Psoas muscle (tissue), 8 donors: Measurements from ENCODE around the gene MMS22L. TPM values are rescaled to one million over a fixed set of nuclear protein-coding genes. Genes with fewer than 3 reads are reported as not detected.

ENCODE experiments used
- ATAC-seq, 4 donors: fragments of 200-7000 bp; cut with Tn5 transposase; one replicate each; pipeline ENCODE4 v1.9.1; 2020; ENCODE audit warnings: moderate library complexity in 3 of 4, mild to moderate bottlenecking in 2 of 4
- DNase-seq, 2 donors: peaks; one replicate each; pipeline ENCODE4 v3.0.0-alpha.2; 2020
- H3K27ac ChIP-seq: fragments of 200-600 bp; one replicate; pipeline ENCODE4 v1.8.0; 2022
- H3K27me3 ChIP-seq, 3 donors: fragments of 200-600 bp in 1 of 3; one replicate each; pipeline versions ENCODE4 v1.6.1 to v1.8.0; 2013 to 2022; ENCODE audit warnings: low read length in 2 of 3, mild to moderate bottlenecking in 2 of 3, moderate library complexity in 1 of 3; ENCODE audit not compliant: insufficient read depth in 3 of 3
- H3K36me3 ChIP-seq, 2 donors: fragments of 200-600 bp in 1 of 2; one replicate each; pipeline versions ENCODE4 v1.6.1 to v1.8.0; 2013 to 2022; ENCODE audit warnings: low read depth in 1 of 2, mild to moderate bottlenecking in 1 of 2, moderate library complexity in 1 of 2; ENCODE audit not compliant: insufficient read depth in 1 of 2
- H3K4me1 ChIP-seq: fragments of 200-600 bp; one replicate; pipeline ENCODE4 v1.8.0; 2022
- H3K4me3 ChIP-seq: fragments of 200-600 bp; one replicate; pipeline ENCODE4 v1.8.0; 2022; ENCODE audit warnings: mild to moderate bottlenecking
- H3K9me3 ChIP-seq: fragments of 200-600 bp; one replicate; pipeline ENCODE4 v1.8.0; 2022
- WGBS, 3 donors: extraction: QIAGEN DNeasy Blood & Tissue Kit; methylation state at CpG; one replicate each; pipeline versions ENCODE4 v1.1.6 to v1.1.7; 2013; 5-methylcytosine and 5-hydroxymethylcytosine counted together
- intact Hi-C, 2 donors: fragments of 100-400 bp; cut with DNase I; formaldehyde crosslinking; loops; one replicate each; pipeline versions ENCODE4 v1.11.0 to v1.14.2; 2022
- polyA plus RNA-seq, 3 donors: library from polyadenylated mRNA; stranded (reverse); fragments of 200-250 nt; gene quantifications; one replicate each; pipeline ENCODE4 v1.2.3, GENCODE V29; 2013
- total RNA-seq, 4 donors: library from RNA; stranded (reverse); fragmentation: NEBNext Ultra II Directional in 2 of 4; extraction: Animal tissue kit (Norgen Biotek cat#: 25700) in 2 of 4; gene quantifications; one replicate each; pipeline versions ENCODE4 v1.2.1 to v1.2.4, GENCODE V29; 2021 to 2023
- TF ChIP-seq, protein P1 (sequence below): fragments of 200-600 bp; IDR thresholded peaks from one replicate; pipeline ENCODE4 v1.8.0; 2022; ENCODE audit warnings: antibody characterized with exemption
- donor health status: healthy with polysubstance abuse.
- donor health status: DM: no; HTN: no; CAD: no; lungs with moderate emphysema.
- donor health status: Bipolar disorder and iron deficiency.
- donor health status: healthy.
- donor health status: DM: yes; HTN: yes; CAD: no.
- donor health status: DM: no; HTN: no; CAD: no.
- donor health status: DM: no; HTN: no; CAD: no.
- donor health status: DM: yes; HTN: yes; CAD: no.

Gene MMS22L
- total and polyA plus RNA-seq, 7 donors: 0.31 to 1.6 (median 1.1) TPM

DNA sequence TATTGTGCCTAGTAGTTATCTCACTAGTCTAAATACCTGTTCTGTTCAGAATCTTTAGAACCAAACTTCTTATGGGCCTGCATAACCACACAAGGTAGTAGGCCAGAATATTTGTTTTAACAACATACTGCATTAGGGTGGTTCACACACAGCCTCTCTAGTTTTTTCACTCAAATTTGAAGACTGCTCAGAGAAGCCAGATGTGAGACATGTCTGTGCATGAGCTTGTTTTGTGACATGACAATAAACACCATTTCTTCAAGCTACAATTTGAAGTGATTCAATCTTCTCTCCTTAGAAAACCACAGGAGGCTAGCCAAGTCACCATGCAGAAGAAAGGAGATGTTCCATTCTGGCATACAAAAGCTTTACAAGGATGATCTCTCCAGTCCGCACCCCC lies 135.6 kb downstream of the MMS22L start:
- intact Hi-C loops: no loop called here
- Histone ChIP-seq H3K4me1 (no peaks in the 10 kb centered on the region), H3K27ac (no peak overlapping the region), H3K9me3 (no peaks in the 10 kb centered on the region), H3K36me3 (peaks cover 0 to 7% of the 10 kb centered on the region in 2 donors), H3K27me3 (no peaks in the 10 kb centered on the region), H3K4me3 (no peak overlapping the region)
- DNase-seq (no peak), ATAC-seq (no peak)
- 97 to 100% (median 97%) methylated on average over 1 of the region's 1 CpG for WGBS, 3 donors
- TF ChIP-seq, protein P1, sequence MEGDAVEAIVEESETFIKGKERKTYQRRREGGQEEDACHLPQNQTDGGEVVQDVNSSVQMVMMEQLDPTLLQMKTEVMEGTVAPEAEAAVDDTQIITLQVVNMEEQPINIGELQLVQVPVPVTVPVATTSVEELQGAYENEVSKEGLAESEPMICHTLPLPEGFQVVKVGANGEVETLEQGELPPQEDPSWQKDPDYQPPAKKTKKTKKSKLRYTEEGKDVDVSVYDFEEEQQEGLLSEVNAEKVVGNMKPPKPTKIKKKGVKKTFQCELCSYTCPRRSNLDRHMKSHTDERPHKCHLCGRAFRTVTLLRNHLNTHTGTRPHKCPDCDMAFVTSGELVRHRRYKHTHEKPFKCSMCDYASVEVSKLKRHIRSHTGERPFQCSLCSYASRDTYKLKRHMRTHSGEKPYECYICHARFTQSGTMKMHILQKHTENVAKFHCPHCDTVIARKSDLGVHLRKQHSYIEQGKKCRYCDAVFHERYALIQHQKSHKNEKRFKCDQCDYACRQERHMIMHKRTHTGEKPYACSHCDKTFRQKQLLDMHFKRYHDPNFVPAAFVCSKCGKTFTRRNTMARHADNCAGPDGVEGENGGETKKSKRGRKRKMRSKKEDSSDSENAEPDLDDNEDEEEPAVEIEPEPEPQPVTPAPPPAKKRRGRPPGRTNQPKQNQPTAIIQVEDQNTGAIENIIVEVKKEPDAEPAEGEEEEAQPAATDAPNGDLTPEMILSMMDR: no peak

DNA sequence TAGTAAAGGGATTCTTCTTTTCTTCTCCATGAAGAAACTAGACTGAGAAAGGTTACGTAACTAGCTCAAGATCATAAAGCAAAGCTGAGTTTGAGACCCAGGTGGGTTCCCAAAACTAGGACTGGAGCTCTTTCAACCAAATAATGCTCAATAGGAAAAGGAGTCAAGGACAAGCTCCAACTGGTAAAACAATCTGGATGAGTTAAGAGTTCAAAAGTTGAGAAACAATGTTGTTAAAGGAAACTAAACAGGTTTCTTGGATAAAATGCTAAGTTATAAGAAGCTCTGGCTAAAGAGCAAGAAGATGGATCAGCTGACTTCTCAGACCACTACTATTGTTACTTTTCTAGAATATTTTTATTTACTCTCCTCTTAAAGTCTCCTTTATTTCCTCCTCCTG lies 137.3 kb downstream of the MMS22L start:
- H3K27me3 ChIP-seq: no peaks in the 10 kb centered on the region
- no peaks in the 10 kb centered on the region for H3K4me1 ChIP-seq
- peaks cover 0 to under 1% of the 10 kb centered on the region in 2 donors for H3K36me3 ChIP-seq
- H3K4me3 ChIP-seq: no peak overlapping the region
- TF ChIP-seq, protein P1: no peak
- 97 to 100% (median 100%) methylated on average over 1 of the region's 1 CpG for WGBS, 3 donors
- intact Hi-C loops: no loop called here
- ATAC-seq: no peak
- H3K9me3 ChIP-seq: no peaks in the 10 kb centered on the region
- H3K27ac ChIP-seq: no peak overlapping the region
- no peak for DNase-seq

DNA sequence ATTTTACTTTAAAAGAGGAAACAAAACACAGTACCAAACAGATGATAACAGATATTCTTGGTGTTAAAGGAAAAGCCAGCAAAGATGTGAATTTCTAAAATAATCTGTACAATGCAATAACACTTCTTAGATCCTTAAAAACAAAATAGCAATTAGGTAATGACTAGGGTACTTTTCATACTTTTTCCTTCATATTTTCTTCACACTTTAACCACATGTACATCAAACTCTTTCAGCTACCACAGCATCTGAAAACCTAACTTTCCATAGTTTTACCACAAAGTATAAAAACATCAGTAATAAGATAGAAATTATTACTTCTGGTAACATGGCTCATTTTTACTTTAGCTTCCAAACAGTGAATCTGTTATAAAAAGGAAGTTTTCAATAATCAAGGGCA lies 141.3 kb downstream of the MMS22L start:
- H3K27ac ChIP-seq: no peak overlapping the region
- H3K4me3 ChIP-seq: no peak overlapping the region
- DNase-seq (no peak), ATAC-seq (no peak)
- no peaks in the 10 kb centered on the region for H3K4me1 ChIP-seq
- no peaks in the 10 kb centered on the region for H3K27me3 ChIP-seq
- H3K9me3 ChIP-seq: no peaks in the 10 kb centered on the region
- TF ChIP-seq, protein P1: no peak
- intact Hi-C loops: no loop called here
- H3K36me3 ChIP-seq: no peaks in the 10 kb centered on the region

DNA sequence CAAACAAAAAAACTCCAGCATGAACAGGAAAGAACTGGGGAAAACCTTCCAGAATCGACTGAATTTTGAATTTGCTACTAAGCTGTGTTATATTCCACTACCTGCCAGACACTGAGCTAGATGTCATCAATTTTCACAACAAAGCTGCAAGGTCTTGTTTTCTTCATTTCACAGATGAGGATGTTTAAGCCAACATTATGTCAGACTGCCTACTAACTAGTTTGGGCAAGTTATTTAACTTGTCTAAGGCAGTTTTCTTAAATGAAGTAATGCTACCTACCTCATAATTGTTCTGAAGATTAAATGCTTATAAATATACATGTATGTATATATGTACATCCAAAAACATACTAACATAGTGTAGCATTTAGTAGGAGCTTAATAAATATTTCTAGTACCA lies 144.4 kb downstream of the MMS22L start:
- no peaks in the 10 kb centered on the region for H3K4me1 ChIP-seq
- H3K27ac ChIP-seq: no peak overlapping the region
- TF ChIP-seq, protein P1: no peak
- no peak for ATAC-seq
- no peaks in the 10 kb centered on the region for H3K27me3 ChIP-seq
- DNase-seq: no peak
- no peaks in the 10 kb centered on the region for H3K9me3 ChIP-seq
- intact Hi-C loops: no loop called here
- H3K4me3 ChIP-seq: no peak overlapping the region
- 89 to 97% (median 97%) methylated on average over 1 of the region's 1 CpG for WGBS, 3 donors
- H3K36me3 ChIP-seq: no peaks in the 10 kb centered on the region

DNA sequence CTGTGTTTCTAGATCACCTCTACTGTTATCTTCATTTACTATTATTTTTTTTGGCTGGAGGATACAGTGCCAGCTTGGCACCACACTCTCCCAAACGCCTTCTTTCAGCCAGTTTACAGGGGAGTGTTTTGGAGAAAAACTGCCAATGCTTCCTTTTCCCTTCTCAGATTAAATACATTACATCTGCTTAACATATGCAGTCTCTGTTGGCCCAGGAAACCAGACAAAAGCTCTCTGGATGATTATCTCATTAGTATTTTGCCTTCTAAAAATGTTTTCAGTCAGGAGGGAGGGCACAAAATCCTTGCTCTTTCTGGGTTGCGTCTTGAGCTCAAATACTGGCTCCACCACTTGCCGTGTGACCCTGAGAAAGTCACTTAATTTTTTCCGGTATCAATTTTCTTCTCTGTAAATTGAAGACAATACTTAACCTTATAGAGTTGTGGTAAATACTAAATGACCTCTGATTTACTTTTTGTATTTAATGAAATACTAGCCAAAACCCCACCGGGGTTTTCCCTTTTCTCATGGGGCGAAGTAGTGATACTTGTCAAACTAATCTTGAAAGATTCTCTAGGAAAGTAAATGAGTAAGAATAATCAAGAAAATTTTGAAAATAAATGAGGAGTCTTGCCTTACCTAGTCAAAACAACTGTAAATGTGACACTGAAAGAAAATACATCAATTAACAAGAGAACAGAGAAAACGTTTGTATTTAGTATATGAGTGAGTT lies 146.2 kb downstream of the MMS22L start:
- no peak overlapping the region for H3K4me3 ChIP-seq
- no peaks in the 10 kb centered on the region for H3K27me3 ChIP-seq
- DNase-seq: no peak
- no peak for ATAC-seq
- no peaks in the 10 kb centered on the region for H3K36me3 ChIP-seq
- 64 to 74% (median 73%) methylated on average over 7 of the region's 7 CpGs for WGBS, 3 donors
- TF ChIP-seq, protein P1: no peak
- no peak overlapping the region for H3K27ac ChIP-seq
- no peaks in the 10 kb centered on the region for H3K9me3 ChIP-seq
- no peaks in the 10 kb centered on the region for H3K4me1 ChIP-seq
- intact Hi-C loops: no loop called here
